Sigmoid colon (tissue), 4 donors: Measurements from ENCODE around the gene SP3.

Experiments used
- EP300 ChIP-seq, 4 donors: sonication (generic); formaldehyde crosslinking; IDR thresholded peaks; one replicate each; pipeline ENCODE4 v1.6.1; 2017; ENCODE audit warnings: antibody characterized with exemption in 4 of 4
- POLR2A ChIP-seq, 2 donors: fragments of 450-650 bp; IDR thresholded peaks; one replicate each; pipeline ENCODE4 v1.6.1; 2016; ENCODE audit warnings: antibody characterized with exemption in 2 of 2, mild to moderate bottlenecking in 2 of 2, moderate library complexity in 2 of 2
- TF ChIP-seq, protein P1 (sequence below), 4 experiments: fragments of 450-650 bp in 3 of 4; fragments of 200-600 bp in 1 of 4; IDR thresholded peaks; one replicate each; pipeline ENCODE4 v1.5.1; 2016 to 2019; ENCODE audit warnings: antibody characterized with exemption in 4 of 4, mild to moderate bottlenecking in 3 of 4, moderate library complexity in 2 of 4

GRCh38 chr2:173874003-173874893, 90.9 kb downstream of the SP3 start:
- TF ChIP-seq EP300 (IDR thresholded peaks at IDR 0.05) (no peak), POLR2A (IDR thresholded peaks at IDR 0.05) (no peak)
- TF ChIP-seq, protein P1, sequence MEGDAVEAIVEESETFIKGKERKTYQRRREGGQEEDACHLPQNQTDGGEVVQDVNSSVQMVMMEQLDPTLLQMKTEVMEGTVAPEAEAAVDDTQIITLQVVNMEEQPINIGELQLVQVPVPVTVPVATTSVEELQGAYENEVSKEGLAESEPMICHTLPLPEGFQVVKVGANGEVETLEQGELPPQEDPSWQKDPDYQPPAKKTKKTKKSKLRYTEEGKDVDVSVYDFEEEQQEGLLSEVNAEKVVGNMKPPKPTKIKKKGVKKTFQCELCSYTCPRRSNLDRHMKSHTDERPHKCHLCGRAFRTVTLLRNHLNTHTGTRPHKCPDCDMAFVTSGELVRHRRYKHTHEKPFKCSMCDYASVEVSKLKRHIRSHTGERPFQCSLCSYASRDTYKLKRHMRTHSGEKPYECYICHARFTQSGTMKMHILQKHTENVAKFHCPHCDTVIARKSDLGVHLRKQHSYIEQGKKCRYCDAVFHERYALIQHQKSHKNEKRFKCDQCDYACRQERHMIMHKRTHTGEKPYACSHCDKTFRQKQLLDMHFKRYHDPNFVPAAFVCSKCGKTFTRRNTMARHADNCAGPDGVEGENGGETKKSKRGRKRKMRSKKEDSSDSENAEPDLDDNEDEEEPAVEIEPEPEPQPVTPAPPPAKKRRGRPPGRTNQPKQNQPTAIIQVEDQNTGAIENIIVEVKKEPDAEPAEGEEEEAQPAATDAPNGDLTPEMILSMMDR (IDR thresholded peaks at IDR 0.05), result no peak
